Measurements from ENCODE around the gene MYL7. TPM values are rescaled to one million over a fixed set of nuclear protein-coding genes. Genes with fewer than 3 reads are reported as not detected.

MYL7 gene
- total and polyA plus RNA-seq, 2 donors (not counting 1 experiment from before 2014, with no cell fraction given) = not detected

DNA sequence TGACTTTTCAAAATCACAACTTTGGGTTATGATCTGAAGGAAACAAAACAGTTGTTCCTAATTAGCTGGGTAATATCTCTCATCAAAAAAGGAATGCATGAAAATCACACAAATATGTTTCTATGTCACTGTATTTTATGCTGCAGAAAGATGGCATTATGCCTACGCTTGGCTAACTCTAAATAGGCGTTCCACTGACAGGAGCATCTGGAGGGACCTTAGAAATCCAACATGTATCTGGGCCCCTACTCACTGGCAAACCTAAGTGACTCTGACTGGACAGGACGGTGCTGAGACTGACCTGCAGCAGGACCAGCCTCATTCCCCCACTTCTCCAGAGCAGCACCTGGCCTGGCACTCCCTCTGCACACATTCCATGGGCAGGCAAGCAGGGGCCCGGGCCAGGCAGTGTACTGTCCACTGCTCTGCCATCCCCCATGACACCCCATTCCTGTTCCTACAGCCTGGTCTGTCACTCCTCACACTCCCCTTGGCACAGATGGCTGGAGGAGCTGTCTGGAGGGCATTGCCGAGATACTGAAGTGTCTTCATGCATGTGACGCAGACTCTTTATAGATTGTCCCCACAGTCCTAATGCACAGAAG is 2.6 kb upstream of the MYL7 start:
- TF ChIP-seq, protein P1, sequence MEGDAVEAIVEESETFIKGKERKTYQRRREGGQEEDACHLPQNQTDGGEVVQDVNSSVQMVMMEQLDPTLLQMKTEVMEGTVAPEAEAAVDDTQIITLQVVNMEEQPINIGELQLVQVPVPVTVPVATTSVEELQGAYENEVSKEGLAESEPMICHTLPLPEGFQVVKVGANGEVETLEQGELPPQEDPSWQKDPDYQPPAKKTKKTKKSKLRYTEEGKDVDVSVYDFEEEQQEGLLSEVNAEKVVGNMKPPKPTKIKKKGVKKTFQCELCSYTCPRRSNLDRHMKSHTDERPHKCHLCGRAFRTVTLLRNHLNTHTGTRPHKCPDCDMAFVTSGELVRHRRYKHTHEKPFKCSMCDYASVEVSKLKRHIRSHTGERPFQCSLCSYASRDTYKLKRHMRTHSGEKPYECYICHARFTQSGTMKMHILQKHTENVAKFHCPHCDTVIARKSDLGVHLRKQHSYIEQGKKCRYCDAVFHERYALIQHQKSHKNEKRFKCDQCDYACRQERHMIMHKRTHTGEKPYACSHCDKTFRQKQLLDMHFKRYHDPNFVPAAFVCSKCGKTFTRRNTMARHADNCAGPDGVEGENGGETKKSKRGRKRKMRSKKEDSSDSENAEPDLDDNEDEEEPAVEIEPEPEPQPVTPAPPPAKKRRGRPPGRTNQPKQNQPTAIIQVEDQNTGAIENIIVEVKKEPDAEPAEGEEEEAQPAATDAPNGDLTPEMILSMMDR (conservative IDR thresholded peaks at IDR 0.05 in 1 of 2, IDR thresholded peaks at IDR 0.05 in 1 of 2; ENCODE audit: low read depth in 1 of 2, low read length in 2 of 2) = no peak
- TF ChIP-seq EZH2 (IDR thresholded peaks at IDR 0.05; ENCODE audit: low read length, missing control alignments) = no peak
- no peak overlapping the region for H3K4me2 ChIP-seq (ENCODE audit: extremely low read depth, insufficient read depth, low read length)
- H3K36me3 ChIP-seq (ENCODE audit: control insufficient read depth, insufficient read depth, low read length) = no peaks in the 10 kb centered on the region
- H3K79me2 ChIP-seq (ENCODE audit: control insufficient read depth, insufficient read depth, low read length) = no peaks in the 10 kb centered on the region
- H3K4me1 ChIP-seq (ENCODE audit: control insufficient read depth, extremely low read depth, insufficient read depth, low read length) = no peaks in the 10 kb centered on the region
- peaks cover 17% of the 10 kb centered on the region for H3K27me3 ChIP-seq (ENCODE audit: control insufficient read depth, insufficient read depth, low read length)
- H3K27ac ChIP-seq (ENCODE audit: insufficient read depth, low read length) = no peak overlapping the region
- no peak overlapping the region for H3K9ac ChIP-seq (ENCODE audit: insufficient read depth, low read length)
- no peak overlapping the region for H2AFZ ChIP-seq (ENCODE audit: low read length)
- no peak overlapping the region for H3K4me3 ChIP-seq (replicated peaks in 1 of 4; ENCODE audit: control extremely low read depth in 1 of 4, insufficient read depth in 1 of 4, low read depth in 3 of 4, low read length in 4 of 4)
- no peaks in the 10 kb centered on the region for H3K9me3 ChIP-seq (ENCODE audit: control insufficient read depth, insufficient read depth, low read depth, low read length)
- no peaks in the 10 kb centered on the region for H4K20me1 ChIP-seq (ENCODE audit: control insufficient read depth, extremely low read depth, insufficient read depth, low read length)
- DNase-seq (ENCODE audit: low read depth in 2 of 2) = no peak

DNA sequence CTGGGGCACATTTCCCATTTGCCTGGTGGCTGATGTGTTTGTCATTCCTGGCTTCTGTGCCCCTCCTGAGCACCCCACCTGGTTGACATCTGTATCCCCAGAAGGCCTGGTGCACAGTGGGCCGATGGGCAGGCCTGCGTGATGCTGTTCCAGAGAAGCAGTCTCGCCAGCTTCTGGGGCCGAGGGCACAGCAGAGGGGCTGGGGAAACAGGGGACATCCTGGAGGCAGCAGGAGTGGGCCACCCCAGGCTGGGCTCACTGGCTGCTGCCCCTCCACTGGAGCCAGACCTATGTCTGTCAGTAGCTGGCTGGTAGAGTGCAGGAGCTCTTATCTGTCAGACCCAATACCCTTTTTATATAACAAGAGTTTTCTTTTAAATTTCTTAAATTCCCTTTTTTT is 896 bp upstream of the MYL7 start:
- TF ChIP-seq EZH2 (IDR thresholded peaks at IDR 0.05; ENCODE audit: low read length, missing control alignments) = no peak
- TF ChIP-seq, protein P1 (conservative IDR thresholded peaks at IDR 0.05 in 1 of 2, IDR thresholded peaks at IDR 0.05 in 1 of 2; ENCODE audit: low read depth in 1 of 2, low read length in 2 of 2) = no peak
- Histone ChIP-seq H2AFZ (ENCODE audit: low read length) (no peak overlapping the region), H3K9me3 (ENCODE audit: control insufficient read depth, insufficient read depth, low read depth, low read length) (no peaks in the 10 kb centered on the region), H3K79me2 (ENCODE audit: control insufficient read depth, insufficient read depth, low read length) (no peaks in the 10 kb centered on the region), H3K36me3 (ENCODE audit: control insufficient read depth, insufficient read depth, low read length) (no peaks in the 10 kb centered on the region), H4K20me1 (ENCODE audit: control insufficient read depth, extremely low read depth, insufficient read depth, low read length) (no peaks in the 10 kb centered on the region), H3K4me1 (ENCODE audit: control insufficient read depth, extremely low read depth, insufficient read depth, low read length) (no peaks in the 10 kb centered on the region), H3K4me2 (ENCODE audit: extremely low read depth, insufficient read depth, low read length) (no peak overlapping the region), H3K9ac (ENCODE audit: insufficient read depth, low read length) (no peak overlapping the region), H3K4me3 (replicated peaks in 1 of 4; ENCODE audit: control extremely low read depth in 1 of 4, insufficient read depth in 1 of 4, low read depth in 3 of 4, low read length in 4 of 4) (no peak overlapping the region), H3K27ac (ENCODE audit: insufficient read depth, low read length) (no peak overlapping the region), H3K27me3 (ENCODE audit: control insufficient read depth, insufficient read depth, low read length) (peaks cover 19% of the 10 kb centered on the region)
- no peak for DNase-seq (ENCODE audit: low read depth in 2 of 2)

DNA sequence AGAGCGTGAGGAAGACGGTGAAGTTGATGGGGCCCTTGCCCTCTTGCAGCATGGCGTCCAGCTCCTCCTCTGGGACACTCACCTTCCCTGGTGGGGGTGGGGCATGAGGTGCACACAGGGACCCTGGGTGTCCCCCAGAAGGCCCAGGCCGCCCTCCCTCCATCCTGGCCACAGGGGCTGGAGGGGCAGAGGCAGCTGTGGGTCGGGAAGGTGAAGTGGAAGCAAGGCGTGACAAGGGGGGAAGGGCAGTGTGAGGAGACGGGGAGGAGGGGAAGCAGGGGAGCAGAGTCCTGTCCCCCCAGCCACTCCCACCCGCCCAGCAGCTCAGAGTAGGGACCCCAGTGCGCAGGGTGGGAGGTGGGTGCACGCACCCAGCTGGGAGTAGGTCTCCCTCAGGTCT is 791 bp downstream of the MYL7 start:
- Histone ChIP-seq H3K27me3 (ENCODE audit: control insufficient read depth, insufficient read depth, low read length) (peaks cover 14% of the 10 kb centered on the region), H3K4me3 (replicated peaks in 1 of 4; ENCODE audit: control extremely low read depth in 1 of 4, insufficient read depth in 1 of 4, low read depth in 3 of 4, low read length in 4 of 4) (no peak overlapping the region), H3K9ac (ENCODE audit: insufficient read depth, low read length) (no peak overlapping the region), H2AFZ (ENCODE audit: low read length) (no peak overlapping the region), H3K36me3 (ENCODE audit: control insufficient read depth, insufficient read depth, low read length) (no peaks in the 10 kb centered on the region), H3K9me3 (ENCODE audit: control insufficient read depth, insufficient read depth, low read depth, low read length) (no peaks in the 10 kb centered on the region), H3K4me1 (ENCODE audit: control insufficient read depth, extremely low read depth, insufficient read depth, low read length) (no peaks in the 10 kb centered on the region), H3K79me2 (ENCODE audit: control insufficient read depth, insufficient read depth, low read length) (no peaks in the 10 kb centered on the region), H3K4me2 (ENCODE audit: extremely low read depth, insufficient read depth, low read length) (no peak overlapping the region), H4K20me1 (ENCODE audit: control insufficient read depth, extremely low read depth, insufficient read depth, low read length) (no peaks in the 10 kb centered on the region), H3K27ac (ENCODE audit: insufficient read depth, low read length) (no peak overlapping the region)
- TF ChIP-seq, protein P1 (conservative IDR thresholded peaks at IDR 0.05 in 1 of 2, IDR thresholded peaks at IDR 0.05 in 1 of 2; ENCODE audit: low read depth in 1 of 2, low read length in 2 of 2) = no peak
- no peak for TF ChIP-seq EZH2 (IDR thresholded peaks at IDR 0.05; ENCODE audit: low read length, missing control alignments)
- DNase-seq (ENCODE audit: low read depth in 2 of 2) = no peak

All from fibroblast of lung (primary cell).